Measurements from ENCODE around the gene GRID1. TPM values are rescaled to one million over a fixed set of nuclear protein-coding genes. Genes with fewer than 3 reads are reported as not detected.

Gene GRID1
- total and polyA plus RNA-seq, 9 of the 15 experiments (the other 6 are each of a cell fraction or from before 2014, with no cell fraction given), result 0.01 to 7.2 (median 1.2) TPM

DNA sequence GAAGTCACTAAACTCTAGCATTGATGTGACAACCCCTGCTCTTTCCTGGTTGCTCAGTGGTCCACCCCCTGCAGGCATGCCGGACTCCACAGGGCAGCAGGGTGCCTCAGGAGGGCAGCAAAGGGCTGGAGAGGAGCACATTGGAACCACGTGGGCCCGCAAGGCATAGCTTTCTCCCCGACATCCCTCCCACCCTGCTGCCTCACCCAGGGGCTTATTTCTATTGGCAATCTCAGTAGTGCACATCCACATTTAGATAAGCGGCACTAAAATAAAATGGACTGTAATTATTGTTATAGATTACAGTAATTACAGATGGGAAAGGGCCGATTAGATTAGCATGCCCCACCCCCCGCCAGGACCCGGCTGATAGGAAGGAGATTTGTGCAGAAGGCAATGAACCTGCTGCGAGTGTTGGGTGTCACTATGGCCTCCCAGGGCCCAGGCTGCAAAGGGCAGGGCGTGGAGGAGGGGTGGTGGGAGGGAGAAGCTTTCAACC lies 580.1 kb downstream of the GRID1 start:
- WGBS (ENCODE audit: insufficient coverage, low coverage, missing lambda C conversion rate), result 0% methylated on average over 8 of the region's 10 CpGs
- H3K36me3 ChIP-seq (ENCODE audit: control insufficient read depth, insufficient read depth, low read length), result no peaks in the 10 kb centered on the region
- H4K20me1 ChIP-seq (replicated peaks; ENCODE audit: control insufficient read depth, insufficient read depth, low read length), result no peaks in the 10 kb centered on the region
- peak; percentile 30 to 40 (median 34) for DNase-seq (ENCODE audit: extremely low read depth in 1 of 4, low spot score in 3 of 4)
- no peaks in the 10 kb centered on the region for H3K9me1 ChIP-seq (ENCODE audit: control insufficient read depth, insufficient read depth, low read length)
- no peak for FAIRE-seq
- intact Hi-C loops (cut with micrococcal nuclease) (no loop called here), in situ Hi-C loops (cut with MboI) (no loop called here)
- H3K4me2 ChIP-seq (ENCODE audit: insufficient read depth, low read length), result no peak overlapping the region
- peak; percentile 84 for ATAC-seq
- no peak overlapping the region for H2AFZ ChIP-seq (ENCODE audit: low read depth, low read length)
- no peak overlapping the region for H3K9ac ChIP-seq (ENCODE audit: insufficient read depth in 1 of 2, low read depth in 2 of 2, low read length in 2 of 2)
- no peak overlapping the region for H3K4me3 ChIP-seq
- POLR2A ChIA-PET, result no interaction called here
- H3K27me3 ChIP-seq (ENCODE audit: control insufficient read depth in 2 of 2, insufficient read depth in 2 of 2, low read length in 2 of 2), result peaks cover 0 to 3% of the 10 kb centered on the region in 2 experiments; a peak in 1 of 5 replicates
- H3K4me1 ChIP-seq (replicated peaks in 1 of 2; ENCODE audit: control insufficient read depth in 2 of 2, insufficient read depth in 2 of 2, low read length in 2 of 2), result no peaks in the 10 kb centered on the region
- H3K27ac ChIP-seq (ENCODE audit: extremely low read depth, low read depth, low read length), result no peak overlapping the region
- H3K9me3 ChIP-seq (replicated peaks; ENCODE audit: control insufficient read depth, insufficient read depth, low read depth, low read length), result no peaks in the 10 kb centered on the region
- no TSS peak for BruUV-seq (replicated peaks)
- CTCF ChIA-PET (ENCODE audit: low intra/inter-chr PET ratio), result no interaction called here
- no peaks in the 10 kb centered on the region for H3K79me2 ChIP-seq (ENCODE audit: control insufficient read depth, insufficient read depth, low read length)
- TF ChIP-seq, protein P1, sequence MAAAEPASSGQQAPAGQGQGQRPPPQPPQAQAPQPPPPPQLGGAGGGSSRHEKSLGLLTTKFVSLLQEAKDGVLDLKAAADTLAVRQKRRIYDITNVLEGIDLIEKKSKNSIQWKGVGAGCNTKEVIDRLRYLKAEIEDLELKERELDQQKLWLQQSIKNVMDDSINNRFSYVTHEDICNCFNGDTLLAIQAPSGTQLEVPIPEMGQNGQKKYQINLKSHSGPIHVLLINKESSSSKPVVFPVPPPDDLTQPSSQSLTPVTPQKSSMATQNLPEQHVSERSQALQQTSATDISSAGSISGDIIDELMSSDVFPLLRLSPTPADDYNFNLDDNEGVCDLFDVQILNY (CRISPR knock-in tag; IDR thresholded peaks at IDR 0.05), result no peak
- TF ChIP-seq MYNN (IDR thresholded peaks at IDR 0.05) (no peak), MYNN (CRISPR knock-in tag; IDR thresholded peaks at IDR 0.05) (no peak), NR2C2 (CRISPR knock-in tag; IDR thresholded peaks at IDR 0.05) (no peak), NR2C2 (tag; IDR thresholded peaks at IDR 0.05) (no peak), BRD4 (IDR thresholded peaks at IDR 0.05) (no peak), TFAM (CRISPR knock-in tag; conservative IDR thresholded peaks at IDR 0.05) (no peak), USF2 (CRISPR knock-in tag; IDR thresholded peaks at IDR 0.05) (peak; percentile 74), RAD21 (CRISPR knock-in tag; conservative IDR thresholded peaks at IDR 0.05 in 1 of 2, IDR thresholded peaks at IDR 0.05 in 1 of 2) (peak in 1 of 2 experiments; percentile 28; a peak in 2 of 4 replicates), KAT2B (IDR thresholded peaks at IDR 0.05; ENCODE audit: low read depth, low read length) (no peak), PCBP1 (IDR thresholded peaks at IDR 0.05; ENCODE audit: low read depth, low read length, poor library complexity, severe bottlenecking) (no peak), LEF1 (IDR thresholded peaks at IDR 0.05) (no peak), MYC (IDR thresholded peaks at IDR 0.05; ENCODE audit: low read depth, low read length) (peak; percentile 36; the same call in 1 of the 2 replicates), MYC (CRISPR knock-in tag; IDR thresholded peaks at IDR 0.05; ENCODE audit: borderline replicate concordance, low read depth) (no peak)
- TF ChIP-seq, protein P2, sequence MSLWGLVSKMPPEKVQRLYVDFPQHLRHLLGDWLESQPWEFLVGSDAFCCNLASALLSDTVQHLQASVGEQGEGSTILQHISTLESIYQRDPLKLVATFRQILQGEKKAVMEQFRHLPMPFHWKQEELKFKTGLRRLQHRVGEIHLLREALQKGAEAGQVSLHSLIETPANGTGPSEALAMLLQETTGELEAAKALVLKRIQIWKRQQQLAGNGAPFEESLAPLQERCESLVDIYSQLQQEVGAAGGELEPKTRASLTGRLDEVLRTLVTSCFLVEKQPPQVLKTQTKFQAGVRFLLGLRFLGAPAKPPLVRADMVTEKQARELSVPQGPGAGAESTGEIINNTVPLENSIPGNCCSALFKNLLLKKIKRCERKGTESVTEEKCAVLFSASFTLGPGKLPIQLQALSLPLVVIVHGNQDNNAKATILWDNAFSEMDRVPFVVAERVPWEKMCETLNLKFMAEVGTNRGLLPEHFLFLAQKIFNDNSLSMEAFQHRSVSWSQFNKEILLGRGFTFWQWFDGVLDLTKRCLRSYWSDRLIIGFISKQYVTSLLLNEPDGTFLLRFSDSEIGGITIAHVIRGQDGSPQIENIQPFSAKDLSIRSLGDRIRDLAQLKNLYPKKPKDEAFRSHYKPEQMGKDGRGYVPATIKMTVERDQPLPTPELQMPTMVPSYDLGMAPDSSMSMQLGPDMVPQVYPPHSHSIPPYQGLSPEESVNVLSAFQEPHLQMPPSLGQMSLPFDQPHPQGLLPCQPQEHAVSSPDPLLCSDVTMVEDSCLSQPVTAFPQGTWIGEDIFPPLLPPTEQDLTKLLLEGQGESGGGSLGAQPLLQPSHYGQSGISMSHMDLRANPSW (CRISPR knock-in tag; IDR thresholded peaks at IDR 0.05), result no peak
- TF ChIP-seq, protein P3, sequence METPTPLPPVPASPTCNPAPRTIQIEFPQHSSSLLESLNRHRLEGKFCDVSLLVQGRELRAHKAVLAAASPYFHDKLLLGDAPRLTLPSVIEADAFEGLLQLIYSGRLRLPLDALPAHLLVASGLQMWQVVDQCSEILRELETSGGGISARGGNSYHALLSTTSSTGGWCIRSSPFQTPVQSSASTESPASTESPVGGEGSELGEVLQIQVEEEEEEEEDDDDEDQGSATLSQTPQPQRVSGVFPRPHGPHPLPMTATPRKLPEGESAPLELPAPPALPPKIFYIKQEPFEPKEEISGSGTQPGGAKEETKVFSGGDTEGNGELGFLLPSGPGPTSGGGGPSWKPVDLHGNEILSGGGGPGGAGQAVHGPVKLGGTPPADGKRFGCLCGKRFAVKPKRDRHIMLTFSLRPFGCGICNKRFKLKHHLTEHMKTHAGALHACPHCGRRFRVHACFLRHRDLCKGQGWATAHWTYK (CRISPR knock-in tag; IDR thresholded peaks at IDR 0.05), result no peak
